Panc1 (cell line): Measurements from ENCODE around the gene ATXN10. TPM values are rescaled to one million over a fixed set of nuclear protein-coding genes. Genes with fewer than 3 reads are reported as not detected.

Experiments used
- ATAC-seq: fragments of 200-7000 bp; cut with Tn5 transposase; 2 replicates; pipeline ENCODE4 v1.9.1; 2020; ENCODE audit warnings: mild to moderate bottlenecking, moderate library complexity
- BruUV-seq: library from RNA; stranded (reverse); fragments of 400-500 nt; replicated peaks from 2 replicates; lab custom pipeline; 2021; lab: Mats Ljungman, UMichigan
- CTCF ChIA-PET: fragments of 300-600 bp; sonication (Branson Sonifier 250); formaldehyde crosslinking; loops from one replicate; lab custom pipeline; 2022; ENCODE audit warnings: antibody characterized with exemption; lab: Charles Lee
- POLR2A ChIA-PET: fragments of 300-600 bp; sonication (Branson Sonifier 250); formaldehyde crosslinking; loops from one replicate; lab custom pipeline; 2022; ENCODE audit warnings: antibody characterized with exemption; lab: Charles Lee
- DNase-seq: peaks from one replicate; pipeline ENCODE4 v3.0.0-alpha.2; 2010; ENCODE audit warnings: low read depth, low spot score
- H3K27ac ChIP-seq: 2 replicates; pipeline ENCODE4 v1.5.1; 2011; ENCODE audit warnings: mild to moderate bottlenecking, low read length, inconsistent platforms
- H3K27me3 ChIP-seq: fragments of 200-500 bp; sonication (Bioruptor generic); 2 replicates; pipeline ENCODE4 v1.6.0; 2014; ENCODE audit warnings: low read length, inconsistent platforms; ENCODE audit not compliant: control insufficient read depth, insufficient read depth
- H3K36me3 ChIP-seq: fragments of 200-500 bp; sonication (Bioruptor generic); 2 replicates; pipeline ENCODE4 v1.5.1; 2014; ENCODE audit warnings: inconsistent platforms, mild to moderate bottlenecking, low read length, moderate library complexity; ENCODE audit not compliant: control insufficient read depth, insufficient read depth
- H3K4me1 ChIP-seq: 2 replicates; pipeline ENCODE4 v1.5.1; 2011; ENCODE audit warnings: inconsistent platforms, mild to moderate bottlenecking, low read length, moderate library complexity; ENCODE audit not compliant: control insufficient read depth, insufficient read depth
- H3K4me3 ChIP-seq, 2 experiments: 2 replicates each; pipeline ENCODE4 v1.5.1; 2011 to 2012; ENCODE audit warnings: low read depth in 2 of 2, low read length in 2 of 2, mild to moderate bottlenecking in 2 of 2, inconsistent platforms in 1 of 2, moderate library complexity in 1 of 2
- H3K9me3 ChIP-seq: fragments of 200-500 bp; sonication (Bioruptor generic); 2 replicates; pipeline ENCODE4 v1.5.1; 2014; ENCODE audit warnings: low read depth, mild to moderate bottlenecking, inconsistent platforms, low read length, moderate library complexity; ENCODE audit not compliant: control insufficient read depth, insufficient read depth
- CTCF ChIP-seq: fragments of 450-650 bp; IDR thresholded peaks from 2 replicates; pipeline ENCODE4 v1.5.1; 2017; ENCODE audit warnings: mild to moderate bottlenecking
- POLR2AphosphoS5 ChIP-seq: IDR thresholded peaks from 2 replicates; pipeline ENCODE4 v1.6.1; 2012; ENCODE audit warnings: mild to moderate bottlenecking, low read depth, low read length, moderate library complexity
- REST ChIP-seq, 2 experiments: IDR thresholded peaks; 2 replicates each; pipeline ENCODE4 v1.6.1; 2011 to 2012; ENCODE audit warnings: low read depth in 2 of 2, control low read depth in 1 of 2, low read length in 1 of 2, mild to moderate bottlenecking in 1 of 2, moderate library complexity in 1 of 2; ENCODE audit not compliant: insufficient read depth in 1 of 2
- SIN3A ChIP-seq: IDR thresholded peaks from 2 replicates; pipeline ENCODE4 v1.6.1; 2012; ENCODE audit warnings: low read depth, mild to moderate bottlenecking, low read length, moderate library complexity, borderline replicate concordance; ENCODE audit not compliant: insufficient read depth
- TCF7L2 ChIP-seq: IDR thresholded peaks from 2 replicates; pipeline ENCODE4 v1.6.1; 2011; ENCODE audit warnings: mild to moderate bottlenecking, low read depth, low read length, inconsistent platforms
- in situ Hi-C: cut with HindIII; loops from 2 replicates; pipeline ENCODE4 v1.10.0; 2016; ENCODE audit warnings: low sequenced_read_pairs, low pct_unique_long_range_greater_than_20kb
- intact Hi-C: fragments of 100-400 bp; cut with micrococcal nuclease; formaldehyde crosslinking; loops from one replicate; pipeline ENCODE4 v1.10.0; 2022; ENCODE audit not compliant: unreplicated experiment
- total RNA-seq: library from RNA; stranded (reverse); gene quantifications from one replicate; pipeline ENCODE4 v1.2.1, GENCODE V29; 2021; ENCODE audit not compliant: unreplicated experiment

The ATXN10 gene
- total RNA-seq, 1 experiment from 2014 or later: 184 TPM

GRCh38 chr22:45886540-45886939 lies 214.9 kb downstream of the ATXN10 start:
- H3K9me3 ChIP-seq: no peaks in the 10 kb centered on the region
- intact Hi-C loops: no loop called here

GRCh38 chr22:45887202-45888131 lies 215.8 kb downstream of the ATXN10 start:
- Histone ChIP-seq H3K27ac (no peak overlapping the region), H3K4me1 (no peaks in the 10 kb centered on the region), H3K9me3 (no peaks in the 10 kb centered on the region), H3K4me3 (no peak overlapping the region), H3K27me3 (no peaks in the 10 kb centered on the region), H3K36me3 (no peaks in the 10 kb centered on the region)
- POLR2A ChIA-PET: no interaction called here
- no peak for DNase-seq
- in situ Hi-C loops (no loop called here), intact Hi-C loops (no loop called here)
- BruUV-seq: no TSS peak
- ATAC-seq: no peak
- CTCF ChIA-PET: no interaction called here
- no peak for TF ChIP-seq TCF7L2
- no peak for TF ChIP-seq REST (IDR thresholded peaks at IDR 0.05; ENCODE audit: insufficient read depth in 1 of 2, low read depth in 2 of 2, low read length in 1 of 2)
- no peak for TF ChIP-seq CTCF
- TF ChIP-seq POLR2AphosphoS5: no peak

More at GRCh38 chr22:45886540-45886939, 214.9 kb downstream of the ATXN10 start:
- ChIA-PET POLR2A (no interaction called here), CTCF (no interaction called here)
- in situ Hi-C loops: no loop called here
- Histone ChIP-seq H3K4me1 (no peaks in the 10 kb centered on the region), H3K4me3 (no peak overlapping the region), H3K27me3 (no peaks in the 10 kb centered on the region), H3K27ac (no peak overlapping the region), H3K36me3 (no peaks in the 10 kb centered on the region)
- no TSS peak for BruUV-seq
- TF ChIP-seq TCF7L2: no peak
- TF ChIP-seq CTCF: no peak
- TF ChIP-seq REST (IDR thresholded peaks at IDR 0.05; ENCODE audit: insufficient read depth in 1 of 2, low read depth in 2 of 2, low read length in 1 of 2): no peak
- TF ChIP-seq SIN3A: no peak
- TF ChIP-seq POLR2AphosphoS5: no peak
- ATAC-seq: no peak
- no peak for DNase-seq
